Measurements from ENCODE around the gene HAPLN3.

The HAPLN3 gene

GRCh38 chr15:88908123-88908522, 12.8 kb upstream of the HAPLN3 start:
- TF ChIP-seq ZNF404 (tag by site-specific recombination; IDR thresholded peaks at IDR 0.05) (no peak), ZNF580 (tag by site-specific recombination; IDR thresholded peaks at IDR 0.05) (no peak), GLIS1 (tag by site-specific recombination; IDR thresholded peaks at IDR 0.05) (0 out of 2 replicates have a peak, but pooled peaks have one; percentile 22), GLIS2 (tag by site-specific recombination; IDR thresholded peaks at IDR 0.05) (0 out of 2 replicates have a peak, but pooled peaks have one; percentile 14)
- H3K36me3 ChIP-seq (ENCODE audit: control insufficient read depth in 2 of 2, insufficient read depth in 1 of 2, low read length in 2 of 2) = peaks cover 8 to 78% of the 10 kb centered on the region in 2 experiments; a peak in 2 of 3 replicates
- H3K4me3 ChIP-seq (ENCODE audit: low read depth, low read length) = no peak overlapping the region
- H3K9me3 ChIP-seq (ENCODE audit: control insufficient read depth, insufficient read depth, low read depth, low read length) = no peaks in the 10 kb centered on the region
- peaks cover 6% of the 10 kb centered on the region for H3K4me1 ChIP-seq (ENCODE audit: control insufficient read depth, insufficient read depth, low read length)
- ChIA-PET CTCF (interaction anchor here (0.5 to 1.0 kb wide), 2 partner anchors 10 to 587 kb away, joined by 3 read pairs; no protein-coding TSS in a partner anchor), POLR2A (interaction anchor here (1.1 kb wide), 1 partner anchor 13 kb away, joined by 3 read pairs; the partner anchor contains the start of gene HAPLN3)
- no peak overlapping the region for H3K27ac ChIP-seq (ENCODE audit: extremely low read depth, low read depth, low read length)

- H3K9me3 ChIP-seq (ENCODE audit: control insufficient read depth, insufficient read depth, low read depth, low read length) = no peaks in the 10 kb centered on the region
- peaks cover 4% of the 10 kb centered on the region for H3K4me1 ChIP-seq (ENCODE audit: control insufficient read depth, insufficient read depth, low read length)
- H3K4me3 ChIP-seq (ENCODE audit: low read depth, low read length) = no peak overlapping the region
- peaks cover 8 to 88% of the 10 kb centered on the region in 2 experiments; a peak in 2 of 3 replicates for H3K36me3 ChIP-seq (ENCODE audit: control insufficient read depth in 2 of 2, insufficient read depth in 1 of 2, low read length in 2 of 2)
- CTCF ChIA-PET = interaction anchor here (0.7 to 5.1 kb wide), 3 partner anchors 28 to 266 kb away, joined by 4 to 56 read pairs (median 22); no protein-coding TSS in a partner anchor
- no peak overlapping the region for H3K27ac ChIP-seq (ENCODE audit: extremely low read depth, low read depth, low read length)
- no peak for TF ChIP-seq ZNF596 (tag by site-specific recombination; IDR thresholded peaks at IDR 0.05)
- TF ChIP-seq ZNF529 (tag by site-specific recombination; IDR thresholded peaks at IDR 0.05; ENCODE audit: insufficient replicate concordance) = no peak
- TF ChIP-seq AEBP2 (tag by site-specific recombination; IDR thresholded peaks at IDR 0.05; ENCODE audit: borderline replicate concordance) = no peak
- no peak for TF ChIP-seq ZNF114 (tag by site-specific recombination; IDR thresholded peaks at IDR 0.05)
- no peak for TF ChIP-seq ZNF19 (tag by site-specific recombination; IDR thresholded peaks at IDR 0.05; ENCODE audit: low read depth)
- no peak for TF ChIP-seq ZNF510 (tag by site-specific recombination; IDR thresholded peaks at IDR 0.05; ENCODE audit: insufficient replicate concordance)
- no peak for TF ChIP-seq ZNF560 (tag by site-specific recombination; IDR thresholded peaks at IDR 0.05; ENCODE audit: borderline replicate concordance)
- TF ChIP-seq SP7 (tag by site-specific recombination; IDR thresholded peaks at IDR 0.05) = no peak
- TF ChIP-seq SETDB1 (IDR thresholded peaks at IDR 0.05; ENCODE audit: insufficient read length, low read length) = no peak
- no peak for TF ChIP-seq GLIS2 (tag by site-specific recombination; IDR thresholded peaks at IDR 0.05)
- POLR2A ChIA-PET = no interaction called here
Observed at GRCh38 chr15:88907111-88907510, 11.8 kb upstream of the HAPLN3 start.

- Histone ChIP-seq H3K36me3 (ENCODE audit: control insufficient read depth in 2 of 2, insufficient read depth in 1 of 2, low read length in 2 of 2) (peaks cover 8 to 93% of the 10 kb centered on the region in 2 experiments; a peak in 2 of 3 replicates), H3K27ac (ENCODE audit: extremely low read depth, low read depth, low read length) (no peak overlapping the region), H3K4me3 (ENCODE audit: low read depth, low read length) (no peak overlapping the region), H3K4me1 (ENCODE audit: control insufficient read depth, insufficient read depth, low read length) (peaks cover 4% of the 10 kb centered on the region), H3K9me3 (ENCODE audit: control insufficient read depth, insufficient read depth, low read depth, low read length) (no peaks in the 10 kb centered on the region)
- POLR2A ChIA-PET = no interaction called here
- CTCF ChIA-PET = interaction anchor here (0.7 to 5.1 kb wide), 8 partner anchors 10 to 266 kb away, joined by 4 to 65 read pairs (median 22); no protein-coding TSS in a partner anchor
- no peak for TF ChIP-seq GLI4 (tag by site-specific recombination; IDR thresholded peaks at IDR 0.05)
- no peak for TF ChIP-seq ZNF555 (tag by site-specific recombination; conservative IDR thresholded peaks at IDR 0.05)
- no peak for TF ChIP-seq ZNF623 (tag by site-specific recombination; IDR thresholded peaks at IDR 0.05)
- no peak for TF ChIP-seq ZNF670 (tag by site-specific recombination; IDR thresholded peaks at IDR 0.05; ENCODE audit: low read depth)
- TF ChIP-seq ZNF621 (tag by site-specific recombination; IDR thresholded peaks at IDR 0.05) = no peak
- TF ChIP-seq ZSCAN16 (tag by site-specific recombination; IDR thresholded peaks at IDR 0.05) = no peak
- TF ChIP-seq ZNF133 (tag by site-specific recombination; IDR thresholded peaks at IDR 0.05) = no peak
- no peak for TF ChIP-seq ZXDB (tag by site-specific recombination; IDR thresholded peaks at IDR 0.05)
- TF ChIP-seq ZNF366 (tag by site-specific recombination; conservative IDR thresholded peaks at IDR 0.05) = no peak
- TF ChIP-seq ZNF776 (tag by site-specific recombination; IDR thresholded peaks at IDR 0.05; ENCODE audit: borderline replicate concordance) = no peak
- no peak for TF ChIP-seq INSM2 (tag by site-specific recombination; IDR thresholded peaks at IDR 0.05)
Observed at GRCh38 chr15:88906551-88906950, 11.2 kb upstream of the HAPLN3 start.
